IPS-20b (cell line): ENCODE results near the gene BCL2.

Experiments
- H3K27ac ChIP-seq: one replicate; pipeline ENCODE4 v1.5.1; 2013; ENCODE audit warnings: low read length
- H3K27me3 ChIP-seq: 2 replicates; pipeline ENCODE4 v1.6.1; 2013; ENCODE audit warnings: mild to moderate bottlenecking, low read length, inconsistent platforms; ENCODE audit not compliant: insufficient read depth
- H3K36me3 ChIP-seq: 2 replicates; pipeline ENCODE4 v1.6.1; 2013; ENCODE audit warnings: low read depth, mild to moderate bottlenecking, inconsistent platforms, low read length, moderate library complexity; ENCODE audit not compliant: insufficient read depth
- H3K4me1 ChIP-seq: 2 replicates; pipeline ENCODE4 v1.6.1; 2013; ENCODE audit warnings: mild to moderate bottlenecking, control low read depth, inconsistent platforms, low read length, moderate library complexity; ENCODE audit not compliant: insufficient read depth
- H3K4me3 ChIP-seq: 2 replicates; pipeline ENCODE4 v1.5.1; 2013; ENCODE audit warnings: mild to moderate bottlenecking, low read length, inconsistent platforms
- H3K9ac ChIP-seq: 2 replicates; pipeline ENCODE4 v1.6.1; 2013; ENCODE audit warnings: low read depth, mild to moderate bottlenecking, inconsistent platforms, low read length, moderate library complexity
- H3K9me3 ChIP-seq: 2 replicates; pipeline ENCODE4 v1.6.1; 2013; ENCODE audit warnings: mild to moderate bottlenecking, low read depth, low read length, inconsistent platforms; ENCODE audit not compliant: insufficient read depth

Gene BCL2

DNA sequence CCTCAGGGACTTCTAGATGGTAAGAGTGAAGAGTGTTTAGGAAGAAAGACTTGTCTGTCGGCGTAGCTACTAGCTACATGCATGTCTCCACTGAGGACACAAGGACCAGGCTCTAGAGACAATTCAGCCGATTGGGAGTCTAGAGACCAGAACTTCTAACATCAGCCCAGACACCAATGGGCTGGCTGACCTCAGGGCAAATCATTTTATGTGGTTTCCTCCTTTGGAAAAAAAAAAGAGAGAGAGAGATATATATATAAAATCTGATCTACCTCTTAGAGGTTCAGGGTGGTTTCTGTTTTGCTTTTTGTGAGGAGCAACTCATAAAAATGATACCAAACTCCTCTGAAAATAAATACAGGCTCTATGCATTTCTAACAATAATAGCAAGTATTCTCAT is 212.8 kb downstream of the BCL2 start:
- no peak overlapping the region for H3K4me3 ChIP-seq
- no peaks in the 10 kb centered on the region for H3K4me1 ChIP-seq
- H3K9ac ChIP-seq = no peak overlapping the region

DNA sequence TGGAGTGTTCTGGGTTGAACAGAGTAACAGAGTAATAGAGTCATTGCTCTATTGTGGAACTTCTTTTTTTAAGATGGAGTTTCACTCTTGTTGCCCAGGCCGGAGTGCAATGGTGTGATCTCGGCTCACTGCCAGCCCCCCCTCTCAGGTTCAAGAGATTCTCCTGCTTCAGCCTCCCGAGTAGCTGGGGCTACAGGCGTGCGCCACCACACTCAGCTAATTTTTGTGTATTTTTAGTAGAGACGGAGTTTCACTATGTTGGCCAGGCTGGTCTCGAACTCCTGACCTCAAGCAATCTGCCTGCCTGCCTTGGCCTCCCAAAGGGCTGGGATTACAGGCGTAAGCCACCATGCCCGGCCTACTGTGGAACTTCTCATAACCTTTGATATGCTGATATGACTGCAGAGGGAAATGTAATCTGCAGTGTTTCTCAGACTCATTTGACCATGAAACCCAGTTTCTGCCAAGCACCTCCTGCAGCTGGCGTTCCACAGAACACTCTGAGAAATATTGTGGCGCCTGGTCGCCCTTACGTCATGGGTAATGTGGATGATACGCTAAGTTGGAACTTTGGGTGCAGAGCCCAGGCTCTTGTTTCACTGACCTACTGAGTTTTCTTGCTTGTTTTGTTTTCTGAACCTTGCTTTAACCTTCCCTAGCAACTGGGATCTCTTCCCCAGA is 213.8 kb downstream of the BCL2 start:
- H3K27ac ChIP-seq = no peak overlapping the region
- no peaks in the 10 kb centered on the region for H3K27me3 ChIP-seq
- H3K36me3 ChIP-seq = no peaks in the 10 kb centered on the region
- no peak overlapping the region for H3K9ac ChIP-seq
- H3K4me1 ChIP-seq = no peaks in the 10 kb centered on the region
- no peaks in the 10 kb centered on the region for H3K9me3 ChIP-seq
- no peak overlapping the region for H3K4me3 ChIP-seq

More for the DNA sequence above, 212.8 kb downstream of the BCL2 start:
- H3K36me3 ChIP-seq = no peaks in the 10 kb centered on the region
- no peak overlapping the region for H3K27ac ChIP-seq
- no peaks in the 10 kb centered on the region for H3K9me3 ChIP-seq
- H3K27me3 ChIP-seq = no peaks in the 10 kb centered on the region

DNA sequence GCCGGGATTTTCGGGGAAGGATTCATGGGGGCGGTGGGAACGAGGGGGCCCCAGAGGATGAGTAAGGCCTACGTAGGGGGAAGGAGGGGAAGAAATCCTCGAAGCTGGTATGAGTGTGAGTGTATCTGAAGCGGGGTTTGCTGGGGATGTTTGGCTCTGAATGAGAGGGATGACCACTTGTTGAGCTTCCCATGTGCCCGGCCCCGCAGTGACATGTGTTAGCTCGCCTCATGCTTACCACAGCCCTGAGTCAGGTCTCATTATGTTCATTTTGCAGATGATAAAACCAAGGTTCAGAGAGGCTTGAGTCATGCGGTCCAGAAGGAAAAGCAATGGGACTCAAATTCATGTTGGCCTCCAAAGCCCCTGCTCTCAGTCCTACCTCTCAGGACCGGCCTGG is 214.7 kb downstream of the BCL2 start:
- H3K27me3 ChIP-seq = no peaks in the 10 kb centered on the region
- no peak overlapping the region for H3K27ac ChIP-seq
- no peak overlapping the region for H3K4me3 ChIP-seq
- no peaks in the 10 kb centered on the region for H3K36me3 ChIP-seq
- H3K9me3 ChIP-seq = no peaks in the 10 kb centered on the region
- H3K9ac ChIP-seq = no peak overlapping the region
- no peaks in the 10 kb centered on the region for H3K4me1 ChIP-seq

DNA sequence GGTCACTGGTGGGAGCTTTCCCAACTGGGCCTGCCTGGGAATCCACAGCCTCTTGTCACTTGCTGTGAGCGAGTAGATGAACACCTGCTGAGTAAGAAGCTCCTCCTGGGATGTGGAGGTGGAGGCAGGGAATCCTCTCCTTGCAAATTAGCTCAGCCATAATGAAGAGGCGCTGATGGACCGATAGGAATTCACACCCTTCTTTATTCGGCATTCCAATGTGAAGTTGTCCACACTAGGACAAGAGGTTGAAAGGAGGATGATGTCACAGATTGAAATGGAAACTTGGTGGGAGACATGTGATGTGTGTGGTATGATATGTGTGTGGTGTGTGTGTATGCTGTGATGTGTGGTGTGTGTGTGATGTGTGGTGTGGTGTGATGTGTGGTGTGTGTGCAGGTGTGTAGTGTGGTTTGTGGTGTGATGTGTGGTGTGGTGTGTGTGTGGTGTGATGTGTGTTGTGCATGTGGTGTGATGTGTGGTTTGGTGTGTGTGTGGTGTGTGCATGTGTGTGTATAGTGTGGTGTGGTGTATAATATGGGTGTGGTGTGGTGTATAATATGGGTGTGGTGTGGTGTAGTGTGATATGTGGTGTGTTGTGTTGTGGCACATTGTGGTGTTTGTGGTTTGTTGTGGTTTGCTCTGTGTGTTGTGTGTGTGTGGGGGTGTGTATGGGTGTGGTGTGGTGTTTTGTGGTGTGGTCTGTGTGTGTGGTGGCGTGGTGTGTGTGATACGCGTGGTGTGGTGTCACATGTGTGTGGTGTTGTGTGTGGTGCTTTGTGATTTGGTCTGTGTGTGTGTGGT is 216.4 kb downstream of the BCL2 start:
- Histone ChIP-seq H3K4me1 (no peaks in the 10 kb centered on the region), H3K27me3 (no peaks in the 10 kb centered on the region), H3K9ac (no peak overlapping the region), H3K36me3 (no peaks in the 10 kb centered on the region), H3K4me3 (no peak overlapping the region), H3K27ac (no peak overlapping the region), H3K9me3 (no peaks in the 10 kb centered on the region)

DNA sequence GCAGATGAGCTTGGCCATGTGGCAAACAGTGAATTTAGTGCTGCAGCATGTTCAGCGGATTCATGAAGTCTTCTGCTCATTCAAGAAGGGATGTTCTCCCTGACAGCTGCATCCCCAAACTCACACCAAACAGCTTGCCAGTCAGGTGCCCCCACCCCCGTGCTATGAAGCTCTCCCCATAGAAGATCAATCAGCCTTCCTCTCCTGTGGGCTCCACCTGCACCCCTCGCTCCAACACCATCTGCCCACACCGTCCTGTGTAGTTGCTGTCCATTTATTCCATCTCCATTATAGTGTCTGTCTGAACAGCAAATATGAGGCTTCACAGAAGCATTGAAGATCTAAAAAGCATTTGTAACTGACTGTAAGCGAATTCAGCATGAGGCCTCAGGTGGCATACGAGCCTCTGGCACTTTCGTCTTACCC is 218.9 kb downstream of the BCL2 start:
- Histone ChIP-seq H3K27me3 (no peaks in the 10 kb centered on the region), H3K4me1 (no peaks in the 10 kb centered on the region), H3K36me3 (no peaks in the 10 kb centered on the region), H3K9me3 (no peaks in the 10 kb centered on the region), H3K27ac (no peak overlapping the region), H3K9ac (no peak overlapping the region), H3K4me3 (no peak overlapping the region)

DNA sequence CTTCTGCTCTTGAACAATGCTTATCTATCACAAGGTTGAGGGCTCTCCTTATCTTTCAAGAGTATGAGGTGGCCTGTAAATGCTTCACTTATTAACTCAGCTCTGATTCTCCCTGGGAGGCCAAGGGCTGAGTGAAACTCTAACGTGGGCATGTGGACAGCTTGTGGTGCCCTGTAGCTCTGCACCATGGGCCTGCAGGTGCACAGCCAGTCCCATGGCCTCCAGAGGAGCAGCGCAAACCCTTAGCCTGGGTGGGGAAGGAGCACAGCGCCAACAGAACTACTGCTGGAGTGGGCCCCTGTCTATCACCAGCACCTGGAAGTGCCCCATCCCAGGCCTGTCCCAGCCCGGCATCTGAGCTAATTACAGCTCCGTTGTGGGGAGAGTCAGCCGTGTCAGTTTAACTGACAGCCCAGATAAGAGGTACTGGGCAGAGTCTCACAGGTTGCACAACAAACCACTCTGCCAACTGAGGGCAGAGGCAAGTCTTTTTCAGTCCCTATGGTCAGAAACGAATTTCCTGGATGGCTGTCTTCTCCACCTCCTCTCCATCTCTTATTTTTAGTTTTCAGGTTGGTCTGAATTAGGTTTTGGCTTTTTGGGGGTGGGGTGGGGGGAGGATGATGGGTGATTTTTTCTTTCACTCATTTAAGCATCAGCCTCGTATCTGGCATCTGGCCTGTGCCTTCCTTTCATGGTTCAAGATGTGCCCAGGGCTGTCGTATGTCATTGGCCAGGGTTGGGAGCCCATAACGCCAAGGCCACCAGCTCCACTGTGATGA is 219.5 kb downstream of the BCL2 start:
- Histone ChIP-seq H3K9ac (no peak overlapping the region), H3K9me3 (no peaks in the 10 kb centered on the region), H3K36me3 (no peaks in the 10 kb centered on the region), H3K27me3 (no peaks in the 10 kb centered on the region), H3K4me3 (no peak overlapping the region), H3K27ac (no peak overlapping the region), H3K4me1 (no peaks in the 10 kb centered on the region)

DNA sequence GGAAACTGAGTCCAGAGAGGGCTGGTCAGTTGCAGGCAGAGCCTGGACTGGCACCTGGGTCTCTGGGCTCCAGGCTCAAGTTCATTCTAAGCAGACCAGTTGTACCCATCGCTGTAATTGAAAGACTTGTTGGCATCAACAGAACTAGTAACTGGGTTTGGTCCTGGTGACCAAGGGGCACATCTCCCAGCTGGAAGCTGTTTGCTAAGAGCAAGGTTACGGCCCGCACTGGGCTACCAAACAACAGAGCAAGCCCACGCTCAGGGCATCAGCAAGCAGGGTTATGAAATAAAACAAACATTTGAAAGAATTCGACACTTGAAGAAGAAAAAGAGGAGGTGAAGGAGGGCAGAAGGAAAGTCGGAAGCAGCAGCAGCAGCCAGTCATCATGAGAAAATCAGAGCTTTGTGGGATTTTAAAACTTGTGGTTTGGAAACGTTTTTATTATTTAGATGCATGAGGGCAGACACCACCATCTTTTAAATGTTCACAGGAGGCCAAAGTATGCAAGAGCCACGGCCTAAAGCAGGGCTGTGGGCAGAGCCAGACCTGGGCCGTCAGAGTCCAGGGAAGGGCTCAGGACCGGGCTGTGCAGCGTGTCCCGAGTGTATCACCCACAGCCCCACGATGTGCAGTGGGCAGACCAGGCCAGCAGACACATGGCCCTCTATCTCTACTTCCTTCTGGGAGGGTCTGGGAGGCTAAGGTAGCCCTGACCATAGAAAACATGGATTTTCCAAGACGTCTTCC is 220.3 kb downstream of the BCL2 start:
- Histone ChIP-seq H3K36me3 (no peaks in the 10 kb centered on the region), H3K9ac (no peak overlapping the region), H3K27ac (no peak overlapping the region), H3K27me3 (no peaks in the 10 kb centered on the region), H3K9me3 (no peaks in the 10 kb centered on the region), H3K4me1 (no peaks in the 10 kb centered on the region), H3K4me3 (no peak overlapping the region)

DNA sequence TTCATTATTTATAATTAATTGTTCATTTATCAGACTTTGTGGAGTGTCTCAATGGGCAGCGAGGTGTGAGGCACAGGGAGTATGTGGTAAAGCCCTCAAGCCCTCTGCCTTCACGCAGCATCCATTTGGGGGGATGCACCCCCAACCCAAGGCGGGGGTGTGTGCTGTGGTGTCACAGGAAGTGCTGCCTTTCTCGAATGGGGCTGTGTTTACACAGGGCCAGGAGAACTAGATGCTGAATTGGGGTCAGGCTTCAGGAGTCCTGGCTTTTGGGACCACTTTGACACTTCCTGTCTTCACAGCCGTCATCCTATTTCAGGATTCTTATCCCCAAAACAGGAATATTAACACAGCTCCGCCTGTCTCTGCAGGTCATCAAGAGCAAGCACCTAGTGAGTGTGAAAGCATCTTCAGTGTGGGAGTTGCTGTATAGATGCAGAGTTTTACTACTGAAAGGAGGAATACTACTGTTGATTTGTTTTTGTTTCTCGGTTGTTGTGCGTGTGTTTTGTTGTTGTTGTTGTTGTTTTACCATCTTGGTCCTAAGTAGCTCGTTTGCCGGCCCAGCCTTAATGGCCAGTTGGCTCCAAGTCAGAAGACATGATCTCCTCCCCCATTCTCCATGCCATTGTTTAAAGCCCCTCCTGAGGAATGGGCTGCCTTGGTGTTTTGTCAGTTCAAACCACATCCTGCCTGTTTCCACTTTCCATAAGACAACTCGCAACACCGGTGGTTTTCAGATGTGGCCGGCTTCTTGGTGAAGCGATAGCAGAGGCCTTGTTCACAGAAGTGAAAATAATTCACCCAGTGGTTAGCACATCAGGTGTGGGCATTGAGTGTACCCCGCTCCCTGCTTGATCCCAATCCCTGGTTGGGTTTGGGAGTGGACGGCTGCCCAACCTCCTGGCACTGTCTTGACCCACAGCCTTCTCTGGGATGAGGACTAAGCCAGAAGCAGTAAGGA is 221.3 kb downstream of the BCL2 start:
- H3K4me3 ChIP-seq = no peak overlapping the region
- H3K9me3 ChIP-seq = no peaks in the 10 kb centered on the region
- no peaks in the 10 kb centered on the region for H3K4me1 ChIP-seq
- H3K36me3 ChIP-seq = no peaks in the 10 kb centered on the region
- H3K27ac ChIP-seq = no peak overlapping the region
- no peak overlapping the region for H3K9ac ChIP-seq
- no peaks in the 10 kb centered on the region for H3K27me3 ChIP-seq

DNA sequence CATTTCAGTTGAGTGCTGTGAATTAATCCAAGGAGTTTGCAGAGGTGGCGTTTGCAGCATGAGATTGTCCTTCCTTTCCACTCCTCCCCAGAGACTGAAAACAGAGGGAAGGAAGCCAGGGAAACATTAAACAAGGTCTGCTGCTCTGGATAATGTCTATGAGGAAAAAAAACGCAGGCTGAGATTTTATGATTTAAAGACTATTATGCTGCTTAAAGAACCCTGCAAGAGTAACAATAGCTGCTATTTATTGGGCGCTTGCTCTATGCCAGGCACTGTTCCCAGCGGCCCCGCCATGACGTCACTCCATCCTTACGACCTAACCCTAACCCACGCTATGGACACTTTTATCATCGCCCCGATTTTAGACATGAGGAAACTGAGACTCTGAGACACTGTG is 222.4 kb downstream of the BCL2 start:
- no peaks in the 10 kb centered on the region for H3K4me1 ChIP-seq
- no peak overlapping the region for H3K9ac ChIP-seq

DNA sequence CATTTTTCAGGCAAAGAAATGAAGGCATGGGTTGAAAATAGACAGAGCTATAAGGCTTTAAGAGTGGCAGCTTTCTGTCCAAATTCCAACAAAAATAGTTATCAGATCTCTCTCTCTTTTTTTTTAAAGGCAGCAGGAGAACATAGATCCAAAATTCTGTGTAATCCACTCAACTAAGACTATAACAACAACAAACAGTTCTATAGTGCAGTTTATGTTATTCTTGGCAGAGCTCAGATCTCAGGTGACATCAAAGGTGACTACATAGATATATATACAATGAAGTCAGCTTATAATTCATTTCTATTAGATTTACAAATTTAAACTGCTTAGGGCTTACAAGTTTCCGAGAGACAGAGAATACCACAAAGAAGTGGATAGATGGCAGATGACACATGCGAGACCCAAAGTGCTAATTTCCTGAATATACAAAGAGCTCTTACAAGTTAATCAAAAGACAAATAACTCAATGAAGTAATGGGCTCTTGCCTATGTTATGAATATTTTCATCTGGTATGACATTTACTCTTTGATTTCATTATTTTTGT is 223.2 kb downstream of the BCL2 start:
- no peak overlapping the region for H3K27ac ChIP-seq
- no peak overlapping the region for H3K9ac ChIP-seq

More for the DNA sequence above, 222.4 kb downstream of the BCL2 start:
- no peaks in the 10 kb centered on the region for H3K9me3 ChIP-seq
- no peaks in the 10 kb centered on the region for H3K36me3 ChIP-seq
- no peaks in the 10 kb centered on the region for H3K27me3 ChIP-seq
- no peak overlapping the region for H3K27ac ChIP-seq
- no peak overlapping the region for H3K4me3 ChIP-seq

More for the DNA sequence above, 223.2 kb downstream of the BCL2 start:
- no peaks in the 10 kb centered on the region for H3K27me3 ChIP-seq
- H3K36me3 ChIP-seq = no peaks in the 10 kb centered on the region
- H3K4me1 ChIP-seq = no peaks in the 10 kb centered on the region
- H3K9me3 ChIP-seq = no peaks in the 10 kb centered on the region
- no peak overlapping the region for H3K4me3 ChIP-seq
